AG04449 (cell line): ENCODE measurements around the gene COPZ1.
A peak's percentile ranks its signal among the peaks of the same experiment; 100 is the strongest.
"Not testable (repeated sequence)": the region's sequence is repeated elsewhere in the genome, so short reads cannot be mapped to it uniquely, and the experiment has no call there.

Experiments used
- CTCF ChIA-PET: fragments of 350-600 bp; formaldehyde crosslinking; extraction: SDS; loops from one replicate; lab custom pipeline; 2021; ENCODE audit warnings: antibody characterized with exemption; lab: Yijun Ruan, JAX
- POLR2A ChIA-PET: fragments of 400-600, 350-600 bp; formaldehyde crosslinking; extraction: SDS; loops from one replicate; lab custom pipeline; 2020; ENCODE audit warnings: antibody characterized with exemption, inconsistent platforms; lab: Yijun Ruan, JAX
- DNase-seq: peaks from one replicate; pipeline ENCODE4 v3.0.0-alpha.2; 2010; ENCODE audit warnings: low read depth, low spot score
- H3K4me3 ChIP-seq: 2 replicates; pipeline ENCODE4 v1.5.1; 2011; ENCODE audit warnings: low read depth, mild to moderate bottlenecking, control low read depth, low read length
- TF ChIP-seq, protein P1 (sequence below): IDR thresholded peaks from one replicate; pipeline ENCODE4 v1.5.1; 2011; ENCODE audit warnings: mild to moderate bottlenecking, moderate library complexity, low read length, control low read depth, inconsistent platforms; ENCODE audit not compliant: insufficient read depth; ENCODE audit errors: missing control alignments

The COPZ1 gene

DNA sequence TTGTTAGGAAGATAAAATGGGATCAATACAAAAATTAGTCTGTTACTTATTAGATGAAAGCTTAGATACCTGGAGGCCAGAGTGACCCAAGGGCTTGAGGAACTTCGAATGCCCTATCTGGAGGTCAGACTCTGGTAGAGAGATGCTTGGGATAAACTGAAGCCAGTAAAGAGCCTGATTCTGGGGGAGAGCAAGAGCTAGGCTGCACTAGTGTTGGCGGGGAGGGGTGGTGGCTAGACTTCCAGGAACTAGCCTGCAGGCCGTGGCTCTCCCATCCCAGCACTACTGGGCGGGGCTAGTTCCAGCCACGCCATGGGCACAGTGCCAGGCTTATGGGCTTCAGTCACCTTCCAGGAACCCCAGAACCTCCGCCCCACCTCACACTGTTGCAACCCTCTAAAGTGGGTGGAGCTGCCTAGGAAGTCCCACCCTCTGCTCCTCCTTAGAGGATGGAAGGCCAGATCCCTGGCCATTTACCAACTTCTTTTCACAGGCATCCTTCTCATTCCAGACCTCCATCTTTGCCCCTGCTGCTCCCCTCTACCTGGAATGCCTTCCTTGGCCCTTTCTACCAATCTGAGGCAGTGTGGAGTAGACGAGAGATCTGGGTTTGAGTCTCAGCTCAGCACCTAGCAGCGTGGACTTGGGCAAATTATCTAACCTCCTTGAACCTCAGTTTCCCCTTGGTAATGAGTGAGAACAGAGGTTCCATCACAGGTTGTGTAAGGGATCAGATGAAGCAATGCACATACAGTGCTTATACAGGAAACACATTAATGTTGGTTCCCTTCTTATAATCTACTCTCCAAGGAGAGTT lies 17.8 kb upstream of the COPZ1 start:
- no peak for DNase-seq
- no peak overlapping the region for H3K4me3 ChIP-seq
- POLR2A ChIA-PET: interaction anchor here (2.1 kb wide), 1 partner anchor 18 kb away, joined by 7 read pairs; the partner anchor contains the start of gene COPZ1
- TF ChIP-seq, protein P1, sequence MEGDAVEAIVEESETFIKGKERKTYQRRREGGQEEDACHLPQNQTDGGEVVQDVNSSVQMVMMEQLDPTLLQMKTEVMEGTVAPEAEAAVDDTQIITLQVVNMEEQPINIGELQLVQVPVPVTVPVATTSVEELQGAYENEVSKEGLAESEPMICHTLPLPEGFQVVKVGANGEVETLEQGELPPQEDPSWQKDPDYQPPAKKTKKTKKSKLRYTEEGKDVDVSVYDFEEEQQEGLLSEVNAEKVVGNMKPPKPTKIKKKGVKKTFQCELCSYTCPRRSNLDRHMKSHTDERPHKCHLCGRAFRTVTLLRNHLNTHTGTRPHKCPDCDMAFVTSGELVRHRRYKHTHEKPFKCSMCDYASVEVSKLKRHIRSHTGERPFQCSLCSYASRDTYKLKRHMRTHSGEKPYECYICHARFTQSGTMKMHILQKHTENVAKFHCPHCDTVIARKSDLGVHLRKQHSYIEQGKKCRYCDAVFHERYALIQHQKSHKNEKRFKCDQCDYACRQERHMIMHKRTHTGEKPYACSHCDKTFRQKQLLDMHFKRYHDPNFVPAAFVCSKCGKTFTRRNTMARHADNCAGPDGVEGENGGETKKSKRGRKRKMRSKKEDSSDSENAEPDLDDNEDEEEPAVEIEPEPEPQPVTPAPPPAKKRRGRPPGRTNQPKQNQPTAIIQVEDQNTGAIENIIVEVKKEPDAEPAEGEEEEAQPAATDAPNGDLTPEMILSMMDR: no peak
- CTCF ChIA-PET: interaction anchor here (0.9 to 4.9 kb wide), 11 partner anchors 10 to 93 kb away, joined by 3 to 28 read pairs (median 3); partner anchors contain the start of gene COPZ1

DNA sequence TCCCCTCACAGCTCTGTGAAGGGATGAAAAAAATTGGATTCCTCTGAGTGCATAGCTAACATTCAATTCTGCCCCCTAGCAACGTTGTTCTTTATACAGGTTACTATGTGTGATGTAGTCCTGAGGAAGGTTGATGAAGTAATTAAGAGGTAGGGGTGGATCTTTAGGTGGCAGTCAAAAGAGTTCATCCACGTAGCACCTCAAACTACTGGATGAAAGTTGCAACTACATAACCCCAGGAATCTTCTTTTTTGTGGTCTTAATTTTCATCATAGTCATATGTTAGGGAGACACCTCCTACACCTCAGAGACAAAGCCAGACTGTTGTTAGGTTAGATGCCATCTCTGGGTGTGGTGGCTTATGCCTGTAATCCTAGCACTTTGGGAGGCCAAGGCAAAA lies 13.9 kb upstream of the COPZ1 start:
- TF ChIP-seq, protein P1: no peak
- ChIA-PET CTCF (interaction anchor here (0.7 to 4.0 kb wide), 5 partner anchors 8 to 43 kb away, joined by 3 to 24 read pairs (median 4); partner anchors contain the start of gene COPZ1), POLR2A (no interaction called here)
- DNase-seq: no peak
- no peak overlapping the region for H3K4me3 ChIP-seq

DNA sequence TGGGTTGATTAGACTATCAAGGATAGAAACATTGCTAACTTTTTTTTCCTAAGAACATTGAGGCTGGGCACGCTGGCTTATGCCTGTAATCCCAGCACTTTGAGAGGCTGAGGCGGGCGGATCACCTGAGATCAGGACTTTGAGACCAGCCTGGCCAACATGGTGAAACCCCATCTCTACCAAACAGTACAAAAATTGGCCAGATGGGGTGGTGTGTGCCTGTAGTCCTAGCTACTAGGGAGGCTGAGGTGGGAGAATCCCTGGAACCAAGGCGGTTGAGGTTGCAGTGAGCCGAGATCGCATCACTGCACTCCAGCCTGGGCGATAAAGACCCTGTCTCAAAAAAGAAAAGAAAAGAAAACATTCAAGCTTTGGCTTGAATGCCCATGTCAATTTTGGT lies 12.6 kb upstream of the COPZ1 start:
- H3K4me3 ChIP-seq, POLR2A ChIA-PET: not testable (repeated sequence)
- CTCF ChIA-PET: interaction anchor here (0.8 to 4.0 kb wide), 3 partner anchors 9 to 12 kb away, joined by 3 to 24 read pairs (median 7); partner anchors contain the start of gene COPZ1

DNA sequence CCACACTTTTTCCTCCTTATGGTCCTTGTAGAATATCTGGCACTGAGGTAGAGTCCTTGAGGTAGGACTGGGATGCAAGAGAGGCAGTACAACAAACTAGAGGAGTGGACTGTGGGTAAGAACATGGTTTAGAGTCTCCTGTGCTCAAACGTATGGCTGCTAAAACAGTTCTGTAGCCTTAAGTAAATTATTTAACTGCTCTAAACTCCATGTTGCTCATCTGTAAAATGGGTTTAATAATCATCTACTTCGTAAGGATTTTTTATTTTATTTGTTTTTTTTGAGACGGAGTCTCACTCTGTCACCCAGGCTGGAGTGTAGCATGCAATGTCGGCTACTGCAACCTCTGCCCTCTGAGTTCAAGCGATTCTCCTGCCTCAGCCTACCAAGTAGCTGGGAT lies 3.6 kb upstream of the COPZ1 start:
- ChIA-PET CTCF (interaction anchor here (1.0 to 4.5 kb wide), 8 partner anchors 9 to 336 kb away, joined by 3 to 24 read pairs (median 4); partner anchors contain the start of gene HOXC10), POLR2A (no interaction called here)
- H3K4me3 ChIP-seq: no peak overlapping the region
- DNase-seq: no peak
- TF ChIP-seq, protein P1: no peak

More for the DNA sequence above, 12.6 kb upstream of the COPZ1 start:
- not testable (repeated sequence) for DNase-seq

DNA sequence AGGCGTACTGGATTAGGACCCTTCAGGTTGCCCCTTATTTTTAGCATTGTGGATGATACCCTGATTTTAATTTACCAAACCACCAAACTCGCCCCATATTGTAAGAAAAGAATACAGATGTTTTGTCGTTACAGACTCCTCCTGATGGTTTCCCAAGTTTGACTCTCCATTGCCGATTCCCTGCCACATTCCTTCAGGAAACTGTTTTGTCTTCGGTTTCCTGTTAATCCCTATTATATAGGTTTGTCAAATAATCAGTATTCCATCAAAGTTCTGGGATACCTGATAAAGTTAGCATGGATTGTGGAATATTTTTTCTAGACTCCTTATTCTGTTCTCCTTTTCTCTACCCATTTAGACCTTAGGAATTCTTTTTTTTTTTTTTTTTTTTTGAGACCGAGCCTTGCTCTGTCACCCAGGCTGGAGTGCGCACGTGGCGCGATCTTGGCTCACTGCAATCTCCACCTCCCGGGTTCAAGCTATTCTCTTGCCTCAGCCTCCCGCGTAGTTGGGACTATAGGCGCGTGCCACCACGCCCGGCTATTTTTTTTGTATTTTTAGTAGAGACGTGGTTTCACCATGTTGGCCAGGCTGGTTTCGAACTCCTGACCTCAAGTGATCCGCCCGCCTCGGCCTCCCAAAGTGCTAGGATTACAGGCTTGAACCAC lies 645 bp downstream of the COPZ1 start:
- ChIA-PET POLR2A (interaction anchor here (0.8 to 1.4 kb wide), 7 partner anchors 10 to 53 kb away, joined by 3 to 10 read pairs (median 4); partner anchors contain the start of genes CBX5 and HNRNPA1), CTCF (interaction anchor here (0.5 to 6.9 kb wide), 43 partner anchors 11 to 117 kb away, joined by 3 to 91 read pairs (median 6); partner anchors contain the start of gene NFE2)
- DNase-seq: not testable (repeated sequence)
- peak overlapping the region; percentile 96 for H3K4me3 ChIP-seq

DNA sequence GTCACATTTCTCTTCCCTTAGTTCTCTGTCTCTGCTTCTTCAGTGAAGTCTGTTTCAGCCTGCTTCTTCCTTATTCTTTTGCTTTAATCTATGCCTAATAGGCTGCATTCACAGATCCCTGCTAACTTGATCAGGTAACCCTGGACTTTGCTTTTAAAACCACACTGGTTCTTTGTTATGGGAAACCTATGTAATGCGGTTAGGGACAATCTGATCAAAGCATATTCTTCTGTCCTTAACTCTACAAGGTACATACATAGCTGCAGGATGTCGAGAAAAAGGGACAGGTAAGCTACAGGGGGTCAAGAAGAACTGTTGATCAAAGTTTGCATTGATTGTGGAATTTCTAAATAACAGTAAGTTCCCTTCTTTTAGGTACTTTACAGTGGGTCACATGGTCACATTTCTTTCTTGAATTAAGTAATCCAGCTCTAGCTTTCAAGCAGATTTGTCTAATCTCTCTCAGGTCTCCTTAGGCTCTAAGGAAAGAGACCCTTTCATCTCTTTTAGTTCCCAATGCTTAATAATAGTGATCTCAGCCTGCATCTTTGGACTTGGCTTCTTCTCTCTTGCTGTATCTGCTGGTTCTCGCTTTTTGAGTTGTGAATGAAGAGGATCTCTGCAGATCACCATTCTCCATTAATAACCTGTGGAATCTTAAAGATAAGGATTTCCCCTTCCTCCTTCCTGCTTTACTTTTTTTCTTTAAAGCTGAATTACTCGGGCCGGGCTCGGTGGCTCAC lies 3.8 kb downstream of the COPZ1 start:
- no peak overlapping the region for H3K4me3 ChIP-seq
- ChIA-PET CTCF (interaction anchor here (0.7 to 6.9 kb wide), 5 partner anchors 7 to 114 kb away, joined by 3 to 91 read pairs (median 3); no protein-coding TSS in a partner anchor), POLR2A (interaction anchor here (0.9 kb wide), 1 partner anchor 49 kb away, joined by 4 read pairs; the partner anchor contains the start of genes CBX5 and HNRNPA1)

More for the DNA sequence above, 3.8 kb downstream of the COPZ1 start:
- no peak for DNase-seq
- TF ChIP-seq, protein P1: no peak
